Stimulated activated CD4-positive, alpha-beta T cell treated with anti-CD3 and anti-CD28 coated beads, Interleukin-15, amount 100 ng/mL, for 48 hours (primary cell): ENCODE data around the gene TXN.
"Not testable (repeated sequence)": the region's sequence is repeated elsewhere in the genome, so short reads cannot be mapped to it uniquely, and the experiment has no call there.

Source experiments
- DNase-seq, 2 donors: peaks; one replicate each; pipeline ENCODE4 v3.0.0-alpha.2; 2020; ENCODE audit warnings: low read depth in 2 of 2

TXN gene

GRCh38 chr9:110208031-110208430 lies 48.3 kb downstream of the TXN start, which contains the start of gene C9orf152:
TSS of gene C9orf152 (minus strand) at chr9:110208159. CDS start at chr9:110207579, 580 bp downstream.
- no peak for DNase-seq

GRCh38 chr9:110207071-110207641 lies 49.2 kb downstream of the TXN start:
- no peak for DNase-seq

GRCh38 chr9:110206389-110206788 lies 49.9 kb downstream of the TXN start:
- DNase-seq, result no peak

GRCh38 chr9:110205612-110206011 lies 50.7 kb downstream of the TXN start:
- not testable (repeated sequence) for DNase-seq

GRCh38 chr9:110202232-110202631 lies 54.1 kb downstream of the TXN start:
- DNase-seq, result no peak

- DNase-seq, result no peak
Observed at GRCh38 chr9:110199643-110200042, 56.7 kb downstream of the TXN start.

GRCh38 chr9:110198357-110198756 lies 58.0 kb downstream of the TXN start:
- no peak for DNase-seq

- no peak for DNase-seq
Observed at GRCh38 chr9:110197330-110198187, 58.7 kb downstream of the TXN start.

GRCh38 chr9:110196084-110196499 lies 60.2 kb downstream of the TXN start:
- not testable (repeated sequence) for DNase-seq
